Measurements from ENCODE around the gene RUVBL2. TPM values are rescaled to one million over a fixed set of nuclear protein-coding genes. Genes with fewer than 3 reads are reported as not detected.

RUVBL2 gene
- polyA plus RNA-seq, 1 donor from 2014 or later, result 184 TPM

DNA sequence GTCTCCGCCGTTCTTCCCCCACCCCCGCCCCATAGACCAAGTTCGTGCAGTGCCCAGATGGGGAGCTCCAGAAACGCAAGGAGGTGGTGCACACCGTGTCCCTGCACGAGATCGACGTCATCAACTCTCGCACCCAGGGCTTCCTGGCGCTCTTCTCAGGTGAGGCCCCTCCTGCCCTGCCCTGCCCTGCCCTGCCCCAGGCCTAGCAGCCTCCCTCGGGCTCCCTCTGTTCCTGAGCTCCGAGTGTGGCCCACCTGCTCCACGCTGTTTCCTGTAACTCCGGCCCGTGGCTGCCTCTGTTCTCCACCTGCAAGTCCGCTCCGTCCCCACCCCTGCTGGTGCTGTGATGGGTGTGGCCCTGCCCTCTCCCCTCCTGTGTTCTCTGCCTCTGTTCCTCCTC is 16.8 kb downstream of the RUVBL2 start:
- Histone ChIP-seq H3K9me2 (ENCODE audit: insufficient read depth, low read length) (no peaks in the 10 kb centered on the region), H4K20me1 (ENCODE audit: insufficient read depth) (no peaks in the 10 kb centered on the region), H2AFZ (ENCODE audit: low read depth, low read length) (no peak overlapping the region), H3K9ac (ENCODE audit: low read length) (no peak overlapping the region), H3K27me3 (ENCODE audit: insufficient read depth, low read depth, low read length) (no peaks in the 10 kb centered on the region), H3K36me3 (ENCODE audit: insufficient read depth, low read length) (no peaks in the 10 kb centered on the region), H3K4me2 (ENCODE audit: low read length) (no peak overlapping the region), H3K9me3 (ENCODE audit: low read length) (no peaks in the 10 kb centered on the region), H3K27ac (ENCODE audit: low read length) (no peak overlapping the region), H3K79me2 (replicated peaks; ENCODE audit: insufficient read depth, low read length) (no peaks in the 10 kb centered on the region), H3F3A (ENCODE audit: insufficient read depth, low read length, poor library complexity, severe bottlenecking) (no peaks in the 10 kb centered on the region), H3K4me3 (ENCODE audit: low read length) (no peak overlapping the region)
- TF ChIP-seq EP300 (conservative IDR thresholded peaks at IDR 0.05; ENCODE audit: poor library complexity, severe bottlenecking) (no peak), POLR2AphosphoS5 (IDR thresholded peaks at IDR 0.05) (no peak), EZH2 (IDR thresholded peaks at IDR 0.05; ENCODE audit: borderline replicate concordance, insufficient read depth, low read length, poor library complexity, severe bottlenecking) (no peak), RAD21 (conservative IDR thresholded peaks at IDR 0.05) (no peak), TAF1 (IDR thresholded peaks at IDR 0.05; ENCODE audit: low read depth) (no peak), SMC3 (conservative IDR thresholded peaks at IDR 0.05; ENCODE audit: poor library complexity) (no peak), MXI1 (conservative IDR thresholded peaks at IDR 0.05; ENCODE audit: poor library complexity, severe bottlenecking) (no peak)
- TF ChIP-seq, protein P1, sequence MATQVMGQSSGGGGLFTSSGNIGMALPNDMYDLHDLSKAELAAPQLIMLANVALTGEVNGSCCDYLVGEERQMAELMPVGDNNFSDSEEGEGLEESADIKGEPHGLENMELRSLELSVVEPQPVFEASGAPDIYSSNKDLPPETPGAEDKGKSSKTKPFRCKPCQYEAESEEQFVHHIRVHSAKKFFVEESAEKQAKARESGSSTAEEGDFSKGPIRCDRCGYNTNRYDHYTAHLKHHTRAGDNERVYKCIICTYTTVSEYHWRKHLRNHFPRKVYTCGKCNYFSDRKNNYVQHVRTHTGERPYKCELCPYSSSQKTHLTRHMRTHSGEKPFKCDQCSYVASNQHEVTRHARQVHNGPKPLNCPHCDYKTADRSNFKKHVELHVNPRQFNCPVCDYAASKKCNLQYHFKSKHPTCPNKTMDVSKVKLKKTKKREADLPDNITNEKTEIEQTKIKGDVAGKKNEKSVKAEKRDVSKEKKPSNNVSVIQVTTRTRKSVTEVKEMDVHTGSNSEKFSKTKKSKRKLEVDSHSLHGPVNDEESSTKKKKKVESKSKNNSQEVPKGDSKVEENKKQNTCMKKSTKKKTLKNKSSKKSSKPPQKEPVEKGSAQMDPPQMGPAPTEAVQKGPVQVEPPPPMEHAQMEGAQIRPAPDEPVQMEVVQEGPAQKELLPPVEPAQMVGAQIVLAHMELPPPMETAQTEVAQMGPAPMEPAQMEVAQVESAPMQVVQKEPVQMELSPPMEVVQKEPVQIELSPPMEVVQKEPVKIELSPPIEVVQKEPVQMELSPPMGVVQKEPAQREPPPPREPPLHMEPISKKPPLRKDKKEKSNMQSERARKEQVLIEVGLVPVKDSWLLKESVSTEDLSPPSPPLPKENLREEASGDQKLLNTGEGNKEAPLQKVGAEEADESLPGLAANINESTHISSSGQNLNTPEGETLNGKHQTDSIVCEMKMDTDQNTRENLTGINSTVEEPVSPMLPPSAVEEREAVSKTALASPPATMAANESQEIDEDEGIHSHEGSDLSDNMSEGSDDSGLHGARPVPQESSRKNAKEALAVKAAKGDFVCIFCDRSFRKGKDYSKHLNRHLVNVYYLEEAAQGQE (IDR thresholded peaks at IDR 0.05; ENCODE audit: borderline replicate concordance), result no peak
- TF ChIP-seq, protein P2, sequence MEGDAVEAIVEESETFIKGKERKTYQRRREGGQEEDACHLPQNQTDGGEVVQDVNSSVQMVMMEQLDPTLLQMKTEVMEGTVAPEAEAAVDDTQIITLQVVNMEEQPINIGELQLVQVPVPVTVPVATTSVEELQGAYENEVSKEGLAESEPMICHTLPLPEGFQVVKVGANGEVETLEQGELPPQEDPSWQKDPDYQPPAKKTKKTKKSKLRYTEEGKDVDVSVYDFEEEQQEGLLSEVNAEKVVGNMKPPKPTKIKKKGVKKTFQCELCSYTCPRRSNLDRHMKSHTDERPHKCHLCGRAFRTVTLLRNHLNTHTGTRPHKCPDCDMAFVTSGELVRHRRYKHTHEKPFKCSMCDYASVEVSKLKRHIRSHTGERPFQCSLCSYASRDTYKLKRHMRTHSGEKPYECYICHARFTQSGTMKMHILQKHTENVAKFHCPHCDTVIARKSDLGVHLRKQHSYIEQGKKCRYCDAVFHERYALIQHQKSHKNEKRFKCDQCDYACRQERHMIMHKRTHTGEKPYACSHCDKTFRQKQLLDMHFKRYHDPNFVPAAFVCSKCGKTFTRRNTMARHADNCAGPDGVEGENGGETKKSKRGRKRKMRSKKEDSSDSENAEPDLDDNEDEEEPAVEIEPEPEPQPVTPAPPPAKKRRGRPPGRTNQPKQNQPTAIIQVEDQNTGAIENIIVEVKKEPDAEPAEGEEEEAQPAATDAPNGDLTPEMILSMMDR (IDR thresholded peaks at IDR 0.05; ENCODE audit: poor library complexity, severe bottlenecking), result no peak

DNA sequence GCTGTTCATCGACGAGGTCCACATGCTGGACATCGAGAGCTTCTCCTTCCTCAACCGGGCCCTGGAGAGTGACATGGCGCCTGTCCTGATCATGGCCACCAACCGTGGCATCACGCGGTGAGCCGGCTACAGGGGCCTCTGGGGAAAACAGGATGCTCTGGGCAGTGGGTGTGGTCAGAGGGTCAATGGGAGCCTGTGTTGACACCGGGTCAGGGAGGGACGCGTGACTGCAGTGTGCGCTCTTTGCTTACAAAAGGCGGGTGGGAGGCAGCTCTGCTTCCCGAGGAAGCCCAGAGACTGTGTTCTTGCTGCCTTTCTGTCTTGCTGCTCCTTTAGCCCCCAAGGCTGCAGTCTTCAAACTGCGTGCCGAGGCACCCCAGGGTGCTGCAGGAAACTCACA is 17.5 kb downstream of the RUVBL2 start:
- no peaks in the 10 kb centered on the region for H3K9me2 ChIP-seq (ENCODE audit: insufficient read depth, low read length)
- no peak overlapping the region for H3K27ac ChIP-seq (ENCODE audit: low read length)
- no peak overlapping the region for H3K4me2 ChIP-seq (ENCODE audit: low read length)
- no peak overlapping the region for H3K4me3 ChIP-seq (ENCODE audit: low read length)
- H2AFZ ChIP-seq (ENCODE audit: low read depth, low read length), result no peak overlapping the region
- H3K36me3 ChIP-seq (ENCODE audit: insufficient read depth, low read length), result no peaks in the 10 kb centered on the region
- H3K9ac ChIP-seq (ENCODE audit: low read length), result no peak overlapping the region
- no peaks in the 10 kb centered on the region for H3K9me3 ChIP-seq (ENCODE audit: low read length)
- no peaks in the 10 kb centered on the region for H3K79me2 ChIP-seq (replicated peaks; ENCODE audit: insufficient read depth, low read length)
- no peaks in the 10 kb centered on the region for H3F3A ChIP-seq (ENCODE audit: insufficient read depth, low read length, poor library complexity, severe bottlenecking)
- H3K27me3 ChIP-seq (ENCODE audit: insufficient read depth, low read depth, low read length), result no peaks in the 10 kb centered on the region
- TF ChIP-seq EP300 (conservative IDR thresholded peaks at IDR 0.05; ENCODE audit: poor library complexity, severe bottlenecking), result no peak
- TF ChIP-seq, protein P1 (IDR thresholded peaks at IDR 0.05; ENCODE audit: borderline replicate concordance), result no peak
- no peak for TF ChIP-seq SMC3 (conservative IDR thresholded peaks at IDR 0.05; ENCODE audit: poor library complexity)
- TF ChIP-seq RAD21 (conservative IDR thresholded peaks at IDR 0.05), result no peak
- TF ChIP-seq, protein P2 (IDR thresholded peaks at IDR 0.05; ENCODE audit: poor library complexity, severe bottlenecking), result no peak
- no peak for TF ChIP-seq EZH2 (IDR thresholded peaks at IDR 0.05; ENCODE audit: borderline replicate concordance, insufficient read depth, low read length, poor library complexity, severe bottlenecking)
- TF ChIP-seq TAF1 (IDR thresholded peaks at IDR 0.05; ENCODE audit: low read depth), result no peak
- TF ChIP-seq MXI1 (conservative IDR thresholded peaks at IDR 0.05; ENCODE audit: poor library complexity, severe bottlenecking), result no peak
- TF ChIP-seq POLR2AphosphoS5 (IDR thresholded peaks at IDR 0.05), result no peak
- no peaks in the 10 kb centered on the region for H4K20me1 ChIP-seq (ENCODE audit: insufficient read depth)

All from neural cell (in vitro differentiated cells).